Activated T-cell treated with anti-CD3 and anti-CD28 coated beads, Interleukin-2, amount 50 U/mL, for 48 hours (primary cell): ENCODE results near the gene PPP1R8.
"Not testable (repeated sequence)": the region's sequence is repeated elsewhere in the genome, so short reads cannot be mapped to it uniquely, and the experiment has no call there.

Experiments used
- DNase-seq, 2 experiments: peaks; one replicate each; pipeline ENCODE4 v3.0.0-alpha.2; 2020

The PPP1R8 gene

GRCh38 chr1:27833470-27833869 lies 2.9 kb downstream of the PPP1R8 start:
- no peak for DNase-seq

- DNase-seq, result no peak
These were observed 4.5 kb downstream of the PPP1R8 start for GRCh38 chr1:27835046-27835445.

GRCh38 chr1:27835501-27835900 lies 4.9 kb downstream of the PPP1R8 start:
- DNase-seq, result no peak

- peak in 1 of 2 experiments; percentile 7 for DNase-seq
These were observed 19.4 kb downstream of the PPP1R8 start for GRCh38 chr1:27849951-27850350.

- DNase-seq, result no peak
These were observed 24.5 kb downstream of the PPP1R8 start for GRCh38 chr1:27855085-27855484.

- peak in 1 of 2 experiments; percentile 14 for DNase-seq
These were observed 26.2 kb downstream of the PPP1R8 start for GRCh38 chr1:27856561-27857343.

GRCh38 chr1:27857552-27857951 lies 27.0 kb downstream of the PPP1R8 start:
- DNase-seq, result not testable (repeated sequence)

- peak; percentile 89 to 93 for DNase-seq
These were observed 27.7 kb downstream of the PPP1R8 start for GRCh38 chr1:27858072-27858948.

GRCh38 chr1:27858949-27859576 lies 28.5 kb downstream of the PPP1R8 start:
- DNase-seq, result no peak

- no peak for DNase-seq
These were observed 30.9 kb downstream of the PPP1R8 start for GRCh38 chr1:27861436-27861835.

GRCh38 chr1:27862004-27862403 lies 31.4 kb downstream of the PPP1R8 start:
- DNase-seq, result no peak

GRCh38 chr1:27862671-27863537 lies 32.3 kb downstream of the PPP1R8 start:
- no peak for DNase-seq

- no peak for DNase-seq
These were observed 32.9 kb downstream of the PPP1R8 start for GRCh38 chr1:27863538-27863915.

GRCh38 chr1:27864264-27864895 lies 33.8 kb downstream of the PPP1R8 start:
- DNase-seq, result peak; percentile 51 to 53

- no peak for DNase-seq
These were observed 35.2 kb downstream of the PPP1R8 start for GRCh38 chr1:27865821-27866220.

- DNase-seq, result no peak
These were observed 38.0 kb downstream of the PPP1R8 start for GRCh38 chr1:27868556-27868931.

GRCh38 chr1:27868932-27869718 lies 38.5 kb downstream of the PPP1R8 start:
- DNase-seq, result peak; percentile 73

GRCh38 chr1:27869719-27870085 lies 39.1 kb downstream of the PPP1R8 start:
- no peak for DNase-seq

- DNase-seq, result not testable (repeated sequence)
These were observed 40.5 kb downstream of the PPP1R8 start for GRCh38 chr1:27871076-27871475.

GRCh38 chr1:27872059-27872801 lies 41.6 kb downstream of the PPP1R8 start, which contains the start of gene THEMIS2:
Gene THEMIS2, plus strand, starts transcription at chr1:27872544. Its CDS starts 28 bp downstream, at chr1:27872572.
- DNase-seq, result peak; percentile 84 to 88
